Measurements from ENCODE around the gene LYZL1.

GRCh38 chr10:29327746-29328102, 38.9 kb downstream of the LYZL1 start:
- TF ChIP-seq POLR2A (IDR thresholded peaks at IDR 0.05) (no peak), CTCF (IDR thresholded peaks at IDR 0.05) (no peak)
